NT2/D1 (cell line): Measurements from ENCODE around the gene FSIP1.

ENCODE experiments used
- DNase-seq: peaks from one replicate; pipeline ENCODE4 v3.0.0-alpha.2; 2011; ENCODE audit warnings: low read depth, low spot score
- H3K27me3 ChIP-seq: 2 replicates; pipeline ENCODE4 v1.6.0; 2011; ENCODE audit warnings: mild to moderate bottlenecking; ENCODE audit not compliant: insufficient read length, insufficient read depth
- H3K36me3 ChIP-seq: 2 replicates; pipeline ENCODE4 v1.6.1; 2011; ENCODE audit warnings: mild to moderate bottlenecking, low read length, mixed read lengths; ENCODE audit not compliant: insufficient read depth, insufficient read length
- H3K4me1 ChIP-seq: 2 replicates; pipeline ENCODE4 v1.5.1; 2011; ENCODE audit not compliant: insufficient read depth, insufficient read length
- H3K4me3 ChIP-seq: 2 replicates; pipeline ENCODE4 v1.5.1; 2011; ENCODE audit warnings: low read depth; ENCODE audit not compliant: insufficient read length
- H3K9ac ChIP-seq: 2 replicates; pipeline ENCODE4 v1.6.0; 2011; ENCODE audit warnings: low read depth; ENCODE audit not compliant: insufficient read length
- H3K9me3 ChIP-seq: 2 replicates; pipeline ENCODE4 v1.5.1; 2011; ENCODE audit warnings: mild to moderate bottlenecking, low read length; ENCODE audit not compliant: insufficient read depth
- SUZ12 ChIP-seq: IDR thresholded peaks from 2 replicates; pipeline ENCODE4 v1.6.1; 2011; ENCODE audit not compliant: insufficient read length, insufficient read depth; ENCODE audit errors: extremely low read depth
- YY1 ChIP-seq: IDR thresholded peaks from 2 replicates; pipeline ENCODE4 v1.6.1; 2011; ENCODE audit not compliant: insufficient read length, insufficient read depth
- ZNF274 ChIP-seq: IDR thresholded peaks from 2 replicates; pipeline ENCODE4 v1.6.1; 2011; ENCODE audit warnings: mild to moderate bottlenecking, low read depth, low read length

The FSIP1 gene

GRCh38 chr15:39793923-39794322 is 11.3 kb upstream of the FSIP1 start:
- Histone ChIP-seq H3K27me3 (no peaks in the 10 kb centered on the region), H3K36me3 (no peaks in the 10 kb centered on the region), H3K9me3 (no peaks in the 10 kb centered on the region), H3K9ac (no peak overlapping the region), H3K4me1 (no peaks in the 10 kb centered on the region), H3K4me3 (no peak overlapping the region)
- no peak for DNase-seq
- TF ChIP-seq YY1, result no peak
- TF ChIP-seq ZNF274, result no peak
- no peak for TF ChIP-seq SUZ12

DNA sequence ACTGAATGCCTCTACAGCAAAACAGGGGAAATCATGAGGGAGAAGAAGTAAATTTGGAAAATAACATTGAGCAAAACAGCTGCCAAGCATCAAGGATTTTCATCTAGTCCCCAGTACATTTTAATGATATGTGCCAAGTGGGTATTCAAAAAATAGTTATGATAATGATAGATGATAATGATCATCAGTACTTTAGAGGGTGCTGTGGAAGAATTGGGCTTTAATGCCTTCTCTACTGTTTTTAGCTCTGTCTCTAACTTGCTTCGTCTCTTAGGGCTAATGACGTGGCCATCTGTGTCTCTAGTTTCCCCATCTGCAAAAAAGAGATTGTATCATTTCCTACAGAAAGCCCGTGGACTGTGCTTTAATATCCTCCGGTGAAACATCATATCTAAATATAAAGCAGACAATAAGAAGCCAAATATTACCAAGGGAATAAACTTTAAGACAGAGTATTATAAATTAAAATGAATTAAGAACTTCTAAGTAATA is 10.2 kb upstream of the FSIP1 start:
- Histone ChIP-seq H3K4me1 (no peaks in the 10 kb centered on the region), H3K27me3 (no peaks in the 10 kb centered on the region), H3K36me3 (no peaks in the 10 kb centered on the region), H3K9me3 (no peaks in the 10 kb centered on the region), H3K4me3 (no peak overlapping the region), H3K9ac (no peak overlapping the region)
- DNase-seq, result no peak
- TF ChIP-seq SUZ12 (no peak), YY1 (no peak), ZNF274 (no peak)

DNA sequence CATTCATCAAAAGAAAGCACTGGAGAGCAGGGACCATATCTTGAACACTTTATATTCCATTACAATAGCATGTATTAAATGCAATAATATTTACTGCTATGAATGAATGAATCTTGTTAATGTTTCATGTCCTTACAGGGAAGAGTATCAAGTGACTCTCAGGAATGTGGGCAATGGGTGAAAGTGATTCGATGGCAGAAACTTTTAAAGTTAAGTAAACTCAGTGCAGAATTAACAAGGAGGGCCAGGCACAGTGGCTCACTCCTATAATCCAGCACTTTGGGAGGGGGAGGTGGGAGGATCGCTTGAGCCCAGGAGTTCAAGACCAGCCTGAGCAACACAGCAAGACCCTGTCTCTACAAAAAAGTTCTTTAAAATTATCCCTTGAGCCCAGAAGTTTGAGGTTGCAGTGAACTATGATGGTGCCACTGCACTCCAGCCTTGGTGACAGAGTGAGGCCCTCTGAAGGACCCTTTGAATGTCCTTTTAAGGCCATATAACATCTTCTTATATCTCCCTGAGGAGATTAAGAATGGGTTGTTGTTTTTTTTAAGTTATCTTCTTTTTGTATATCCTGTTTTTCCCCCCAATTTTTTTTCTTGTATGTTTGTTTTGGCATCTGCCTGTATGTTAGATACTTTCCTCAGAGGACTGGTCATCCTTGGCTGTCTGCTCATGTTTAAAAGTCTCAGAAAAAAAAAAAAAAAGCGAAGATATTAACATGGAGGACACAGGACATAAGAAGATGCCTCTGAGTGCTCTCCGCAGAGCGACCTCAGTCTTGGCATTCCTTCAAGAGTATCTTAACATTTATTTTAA is 9.6 kb upstream of the FSIP1 start:
- DNase-seq, result no peak

GRCh38 chr15:39789736-39790135 is 7.1 kb upstream of the FSIP1 start:
- peaks cover 10% of the 10 kb centered on the region for H3K36me3 ChIP-seq
- H3K9ac ChIP-seq, result no peak overlapping the region
- no peaks in the 10 kb centered on the region for H3K9me3 ChIP-seq
- H3K4me3 ChIP-seq, result no peak overlapping the region
- TF ChIP-seq YY1 (no peak), ZNF274 (no peak), SUZ12 (no peak)
- DNase-seq, result no peak
- H3K27me3 ChIP-seq, result no peaks in the 10 kb centered on the region
- no peaks in the 10 kb centered on the region for H3K4me1 ChIP-seq

More for the DNA sequence above, 9.6 kb upstream of the FSIP1 start:
- no peak for TF ChIP-seq ZNF274
- TF ChIP-seq YY1, result no peak
- TF ChIP-seq SUZ12, result no peak
- H3K27me3 ChIP-seq, result no peaks in the 10 kb centered on the region
- no peak overlapping the region for H3K9ac ChIP-seq
- no peaks in the 10 kb centered on the region for H3K36me3 ChIP-seq
- no peaks in the 10 kb centered on the region for H3K4me1 ChIP-seq
- H3K4me3 ChIP-seq, result no peak overlapping the region
- no peaks in the 10 kb centered on the region for H3K9me3 ChIP-seq

GRCh38 chr15:39788800-39789565 is 6.3 kb upstream of the FSIP1 start:
- Histone ChIP-seq H3K27me3 (no peaks in the 10 kb centered on the region), H3K36me3 (peaks cover 10% of the 10 kb centered on the region), H3K4me3 (no peak overlapping the region), H3K4me1 (no peaks in the 10 kb centered on the region), H3K9me3 (no peaks in the 10 kb centered on the region), H3K9ac (no peak overlapping the region)
- TF ChIP-seq ZNF274, result no peak
- TF ChIP-seq SUZ12, result no peak
- no peak for TF ChIP-seq YY1
- DNase-seq, result no peak

DNA sequence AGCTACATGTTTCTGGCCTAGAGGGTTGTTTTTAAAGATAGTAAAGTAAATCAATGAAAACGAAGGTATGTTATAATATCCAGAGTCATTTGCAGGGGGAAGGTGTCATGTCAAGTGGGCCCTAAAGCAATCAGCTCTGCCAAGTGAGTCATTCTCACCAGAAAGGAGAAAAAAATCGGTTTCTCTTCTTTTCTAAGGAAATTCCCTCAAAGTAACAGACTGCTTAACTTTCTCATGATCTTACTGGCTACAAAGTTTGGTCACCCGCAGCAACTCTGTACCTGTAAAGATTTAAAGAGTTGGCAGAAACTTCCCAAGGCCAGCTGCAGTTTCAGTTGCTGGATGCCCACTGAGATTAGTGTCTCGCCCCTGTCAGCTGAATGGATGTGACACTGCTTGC is 5.5 kb upstream of the FSIP1 start:
- no peak overlapping the region for H3K4me3 ChIP-seq
- H3K9me3 ChIP-seq, result no peaks in the 10 kb centered on the region
- no peak for DNase-seq
- H3K27me3 ChIP-seq, result no peaks in the 10 kb centered on the region
- H3K36me3 ChIP-seq, result peaks cover 10% of the 10 kb centered on the region
- H3K9ac ChIP-seq, result no peak overlapping the region
- TF ChIP-seq ZNF274, result no peak
- TF ChIP-seq YY1, result no peak
- no peak for TF ChIP-seq SUZ12
- no peaks in the 10 kb centered on the region for H3K4me1 ChIP-seq

GRCh38 chr15:39787479-39787878 is 4.8 kb upstream of the FSIP1 start:
- no peak for DNase-seq
- Histone ChIP-seq H3K9me3 (no peaks in the 10 kb centered on the region), H3K4me3 (no peak overlapping the region), H3K4me1 (no peaks in the 10 kb centered on the region), H3K36me3 (peaks cover 10% of the 10 kb centered on the region), H3K27me3 (no peaks in the 10 kb centered on the region), H3K9ac (no peak overlapping the region)
- TF ChIP-seq SUZ12 (no peak), ZNF274 (no peak), YY1 (no peak)
